Trophoblast cell (in vitro differentiated cells and primary cell): Measurements from ENCODE around the gene RNF26.

Source experiments
- DNase-seq, 2 donors: peaks; one replicate each; pipeline ENCODE4 v3.0.0-alpha.2; 2016
- H2AFZ ChIP-seq: 2 replicates; pipeline ENCODE4 v1.6.1; 2013; ENCODE audit warnings: low read length, moderate library complexity, mild to moderate bottlenecking; ENCODE audit not compliant: insufficient read depth, poor library complexity
- H2AK5ac ChIP-seq: 2 replicates; pipeline ENCODE4 v1.6.1; 2013; ENCODE audit warnings: mild to moderate bottlenecking, low read length
- H2BK120ac ChIP-seq: 2 replicates; pipeline ENCODE4 v1.6.1; 2013; ENCODE audit warnings: low read length, mild to moderate bottlenecking, moderate library complexity; ENCODE audit not compliant: insufficient read depth, poor library complexity
- H2BK12ac ChIP-seq: 2 replicates; pipeline ENCODE4 v1.6.1; 2013; ENCODE audit warnings: mild to moderate bottlenecking, low read length, moderate library complexity
- H2BK5ac ChIP-seq: 2 replicates; pipeline ENCODE4 v1.6.1; 2013; ENCODE audit warnings: low read length, low read depth, moderate library complexity, mild to moderate bottlenecking; ENCODE audit not compliant: poor library complexity
- H3K14ac ChIP-seq: 2 replicates; pipeline ENCODE4 v1.6.1; 2013; ENCODE audit warnings: mild to moderate bottlenecking, low read length
- H3K18ac ChIP-seq: 2 replicates; pipeline ENCODE4 v1.6.1; 2013; ENCODE audit warnings: mild to moderate bottlenecking, low read length
- H3K23ac ChIP-seq: 2 replicates; pipeline ENCODE4 v1.6.1; 2013; ENCODE audit warnings: low read length
- H3K27ac ChIP-seq: 2 replicates; pipeline ENCODE4 v1.5.1; 2013; ENCODE audit warnings: low read depth, mild to moderate bottlenecking, inconsistent platforms, low read length, moderate library complexity
- H3K27me3 ChIP-seq: 2 replicates; pipeline ENCODE4 v1.6.1; 2013; ENCODE audit warnings: inconsistent platforms, mild to moderate bottlenecking, low read length, moderate library complexity; ENCODE audit not compliant: insufficient read depth
- H3K36me3 ChIP-seq, 2 experiments: 1 replicate in 1 of 2; 2 replicates in 1 of 2; pipeline ENCODE4 v1.6.1; 2013; ENCODE audit warnings: low read length in 2 of 2, mild to moderate bottlenecking in 2 of 2, moderate library complexity in 1 of 2; ENCODE audit not compliant: insufficient read depth in 2 of 2, control insufficient read depth in 1 of 2
- H3K4ac ChIP-seq: 2 replicates; pipeline ENCODE4 v1.6.1; 2013; ENCODE audit warnings: low read depth, mild to moderate bottlenecking, low read length, moderate library complexity
- H3K4me1 ChIP-seq, 2 experiments: 1 replicate in 1 of 2; 2 replicates in 1 of 2; pipeline ENCODE4 v1.6.1; 2013; ENCODE audit warnings: low read length in 2 of 2, mild to moderate bottlenecking in 2 of 2, moderate library complexity in 1 of 2; ENCODE audit not compliant: insufficient read depth in 2 of 2, control insufficient read depth in 1 of 2
- H3K4me2 ChIP-seq: 2 replicates; pipeline ENCODE4 v1.6.1; 2013; ENCODE audit warnings: inconsistent platforms, mild to moderate bottlenecking, low read length, moderate library complexity
- H3K4me3 ChIP-seq: 2 replicates; pipeline ENCODE4 v1.5.1; 2013; ENCODE audit warnings: mild to moderate bottlenecking, low read depth, low read length, inconsistent platforms
- H3K79me1 ChIP-seq: one replicate; pipeline ENCODE4 v1.6.1; 2013; ENCODE audit warnings: low read length
- H3K79me2 ChIP-seq: 2 replicates; pipeline ENCODE4 v1.6.1; 2013; ENCODE audit warnings: low read length, mild to moderate bottlenecking; ENCODE audit not compliant: control insufficient read depth, insufficient read depth, poor library complexity
- H3K9ac ChIP-seq: 2 replicates; pipeline ENCODE4 v1.6.1; 2013; ENCODE audit warnings: mild to moderate bottlenecking, low read length
- H3K9me3 ChIP-seq: 2 replicates; pipeline ENCODE4 v1.6.1; 2013; ENCODE audit warnings: low read depth, mild to moderate bottlenecking, control low read depth, inconsistent platforms, low read length; ENCODE audit not compliant: insufficient read depth
- H4K12ac ChIP-seq: 2 replicates; pipeline ENCODE4 v1.6.1; 2013; ENCODE audit warnings: low read depth, mild to moderate bottlenecking, low read length, moderate library complexity
- H4K8ac ChIP-seq: 2 replicates; pipeline ENCODE4 v1.6.1; 2013; ENCODE audit warnings: low read depth, mild to moderate bottlenecking, low read length, moderate library complexity
- H4K91ac ChIP-seq: one replicate; pipeline ENCODE4 v1.6.1; 2013; ENCODE audit warnings: low read depth, mild to moderate bottlenecking, low read length, moderate library complexity
- WGBS: extraction: QIAGEN DNeasy Blood & Tissue Kit; methylation state at CpG from one replicate; pipeline ENCODE4 v1.1.7; 2013; ENCODE audit warnings: missing lambda C conversion rate; ENCODE audit not compliant: insufficient read length, insufficient coverage; ENCODE audit errors: extremely low coverage; 5-methylcytosine and 5-hydroxymethylcytosine counted together

Gene RNF26

GRCh38 chr11:119361056-119361787, 26.9 kb downstream of the RNF26 start:
- H3K4me1 ChIP-seq: peaks cover 29 to 32% of the 10 kb centered on the region in 2 experiments
- peak overlapping the region; percentile 8 for H4K8ac ChIP-seq
- H3K36me3 ChIP-seq: peaks cover 5 to 6% of the 10 kb centered on the region in 2 experiments
- no peak overlapping the region for H3K23ac ChIP-seq
- H3K79me2 ChIP-seq: peaks cover 4% of the 10 kb centered on the region
- H3K4me2 ChIP-seq: peak overlapping the region; percentile 68
- no peak overlapping the region for H2AK5ac ChIP-seq
- no peak overlapping the region for H3K9ac ChIP-seq
- H2AFZ ChIP-seq: no peak overlapping the region
- no peak overlapping the region for H3K4ac ChIP-seq
- peak overlapping the region; percentile 95 for H3K27ac ChIP-seq
- H3K27me3 ChIP-seq: no peaks in the 10 kb centered on the region
- H3K79me1 ChIP-seq: peaks cover 11% of the 10 kb centered on the region
- no peak overlapping the region for H3K4me3 ChIP-seq
- peak overlapping the region; percentile 44 for H2BK120ac ChIP-seq
- DNase-seq: peak; percentile 97 to 98
- no peak overlapping the region for H4K91ac ChIP-seq
- H3K18ac ChIP-seq: no peak overlapping the region
- peak overlapping the region; percentile 45 for H2BK12ac ChIP-seq
- H4K12ac ChIP-seq: no peak overlapping the region
- H3K9me3 ChIP-seq: peaks cover 5% of the 10 kb centered on the region
- peak overlapping the region; percentile 24 for H3K14ac ChIP-seq
- H2BK5ac ChIP-seq: peak overlapping the region; percentile 61
- WGBS: no CpG with 5 or more reads among the region's 8 CpGs

DNA sequence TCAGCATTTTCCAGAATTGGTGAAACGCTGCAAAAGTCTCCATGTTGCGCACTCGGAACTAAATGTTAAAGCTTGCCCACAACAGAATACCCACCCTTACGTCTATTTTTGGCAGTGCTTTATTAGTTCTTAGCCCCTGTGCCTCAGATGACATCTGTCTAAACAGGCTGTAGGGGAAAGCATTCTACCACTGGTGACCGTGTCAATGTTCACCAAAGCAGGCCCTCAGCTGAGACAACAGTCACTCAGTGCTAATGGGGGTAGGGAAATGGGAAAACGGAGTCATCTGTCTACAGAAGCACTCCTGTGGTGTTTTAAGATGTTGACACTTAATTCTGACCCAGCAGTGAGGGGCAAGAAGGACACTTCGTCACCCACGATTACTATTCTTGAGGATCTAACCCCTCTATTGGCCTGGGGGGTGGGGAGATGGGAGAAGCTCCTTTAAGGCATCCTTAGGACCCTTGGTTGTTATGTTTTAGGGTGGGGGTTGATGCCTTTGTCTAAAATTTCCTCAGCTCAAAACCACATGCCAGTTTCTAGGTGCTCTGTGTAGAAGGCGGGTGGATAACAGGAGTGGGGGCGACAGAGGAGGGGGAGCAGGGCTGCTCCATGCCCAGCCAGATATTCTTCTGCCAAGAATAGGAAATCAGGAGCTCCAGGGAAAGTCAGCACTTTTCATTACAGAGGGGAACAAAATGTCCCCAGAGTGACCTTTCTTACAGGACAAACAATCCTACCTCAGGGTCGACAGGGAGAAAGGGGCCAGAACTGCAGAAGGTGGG, 27.8 kb downstream of the RNF26 start:
- peak overlapping the region; percentile 44 for H2BK120ac ChIP-seq
- H2AK5ac ChIP-seq: no peak overlapping the region
- H3K79me1 ChIP-seq: peaks cover 10% of the 10 kb centered on the region
- peaks cover 5 to 6% of the 10 kb centered on the region in 2 experiments for H3K36me3 ChIP-seq
- H3K4ac ChIP-seq: no peak overlapping the region
- H3K18ac ChIP-seq: no peak overlapping the region
- H3K4me3 ChIP-seq: no peak overlapping the region
- no peaks in the 10 kb centered on the region for H3K27me3 ChIP-seq
- peak overlapping the region; percentile 68 for H3K4me2 ChIP-seq
- H3K9me3 ChIP-seq: peaks cover 5% of the 10 kb centered on the region
- H3K27ac ChIP-seq: peak overlapping the region; percentile 95
- no peak overlapping the region for H3K23ac ChIP-seq
- peaks cover 2% of the 10 kb centered on the region for H3K79me2 ChIP-seq
- peak overlapping the region; percentile 24 for H3K14ac ChIP-seq
- no peak overlapping the region for H3K9ac ChIP-seq
- WGBS: no CpG with 5 or more reads among the region's 11 CpGs
- H2AFZ ChIP-seq: no peak overlapping the region
- H2BK12ac ChIP-seq: peak overlapping the region; percentile 26
- peaks cover 33 to 36% of the 10 kb centered on the region in 2 experiments for H3K4me1 ChIP-seq
- peak overlapping the region; percentile 36 for H4K91ac ChIP-seq
- no peak overlapping the region for H4K8ac ChIP-seq
- H2BK5ac ChIP-seq: peak overlapping the region; percentile 61
- DNase-seq: no peak
- no peak overlapping the region for H4K12ac ChIP-seq

DNA sequence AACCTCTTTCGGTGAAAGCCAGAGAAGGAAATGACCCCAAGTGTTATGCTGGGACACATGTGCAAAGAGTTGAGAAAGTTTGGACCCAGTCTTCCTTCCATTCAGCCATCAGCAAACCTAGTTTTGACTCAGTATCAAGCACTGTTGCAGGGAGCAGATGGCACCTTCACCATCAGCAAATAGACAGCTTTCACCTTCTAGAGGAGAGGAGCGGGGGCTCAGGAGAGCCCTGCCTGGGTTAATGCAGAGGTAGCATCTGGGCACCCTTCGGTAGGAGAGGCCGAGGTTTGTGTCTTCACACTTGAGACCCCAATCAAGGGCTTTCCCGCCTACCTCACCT, 28.4 kb downstream of the RNF26 start:
- Histone ChIP-seq H3K4me2 (peak overlapping the region; percentile 73), H3K27me3 (no peaks in the 10 kb centered on the region), H4K12ac (no peak overlapping the region), H3K4ac (peak overlapping the region; percentile 6), H3K18ac (no peak overlapping the region), H3K36me3 (peaks cover 5 to 6% of the 10 kb centered on the region in 2 experiments), H3K9me3 (peaks cover 5% of the 10 kb centered on the region), H3K4me3 (no peak overlapping the region), H3K14ac (no peak overlapping the region), H2BK120ac (no peak overlapping the region), H4K91ac (no peak overlapping the region), H3K9ac (no peak overlapping the region), H3K23ac (no peak overlapping the region), H2BK12ac (no peak overlapping the region), H2AFZ (no peak overlapping the region), H3K79me2 (peaks cover 2% of the 10 kb centered on the region), H3K27ac (no peak overlapping the region), H4K8ac (no peak overlapping the region), H2BK5ac (no peak overlapping the region), H3K79me1 (peaks cover 10% of the 10 kb centered on the region), H3K4me1 (peaks cover 33 to 36% of the 10 kb centered on the region in 2 experiments), H2AK5ac (no peak overlapping the region)
- DNase-seq: no peak
- WGBS: no CpG with 5 or more reads among the region's 5 CpGs

DNA sequence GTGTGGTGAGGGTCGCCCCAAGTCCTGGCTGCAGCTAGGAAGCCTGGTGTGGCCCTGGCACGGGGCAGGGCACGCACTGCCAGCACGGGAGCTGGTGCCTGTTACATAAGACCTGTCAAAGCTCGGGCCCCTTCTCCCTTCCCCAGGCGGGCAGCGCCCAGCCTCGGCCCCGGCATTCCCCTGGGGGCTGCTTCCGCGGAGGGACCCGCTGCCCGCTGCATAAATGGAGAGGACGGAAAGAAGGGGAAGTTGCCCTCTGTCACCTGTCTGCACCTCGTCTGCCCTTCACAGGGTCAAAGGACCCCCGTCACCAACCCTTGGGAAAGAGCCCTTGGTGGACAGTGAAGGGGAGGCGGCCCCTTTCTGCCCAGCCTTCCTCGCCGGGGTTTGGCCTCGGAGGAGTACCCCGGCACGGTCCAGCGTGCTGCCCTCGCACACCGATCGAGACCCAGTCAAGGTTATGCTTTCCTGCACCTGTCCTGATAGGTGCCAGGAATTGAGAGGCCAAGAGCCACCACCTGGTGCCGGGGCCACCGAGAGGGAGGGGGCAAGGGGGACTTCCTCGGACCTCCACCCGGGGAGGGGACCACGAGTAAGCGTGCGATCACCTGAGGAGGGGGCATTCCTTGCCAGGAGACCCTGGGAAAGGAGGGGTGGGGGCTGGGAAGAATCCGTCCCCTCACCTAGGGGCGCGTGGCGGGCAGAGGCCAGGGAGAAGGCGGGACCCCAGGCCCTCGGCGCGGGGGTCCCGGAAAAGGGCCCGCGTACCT, 28.9 kb downstream of the RNF26 start:
- Histone ChIP-seq H3K4me1 (peaks cover 33 to 36% of the 10 kb centered on the region in 2 experiments), H3K9ac (no peak overlapping the region), H3K36me3 (peaks cover 5 to 6% of the 10 kb centered on the region in 2 experiments), H3K4ac (no peak overlapping the region), H3K9me3 (peaks cover 5% of the 10 kb centered on the region), H3K27me3 (no peaks in the 10 kb centered on the region), H2BK120ac (peak overlapping the region; percentile 48), H3K79me1 (peaks cover 10% of the 10 kb centered on the region), H4K91ac (peak overlapping the region; percentile 64), H3K4me2 (peak overlapping the region; percentile 73), H3K79me2 (peaks cover 2% of the 10 kb centered on the region), H4K12ac (no peak overlapping the region), H3K18ac (peak overlapping the region; percentile 68), H2AFZ (peak overlapping the region; percentile 24), H2AK5ac (peak overlapping the region; percentile 4), H3K23ac (no peak overlapping the region), H2BK12ac (peak overlapping the region; percentile 51), H4K8ac (peak overlapping the region; percentile 39), H3K4me3 (peak overlapping the region; percentile 67), H2BK5ac (no peak overlapping the region), H3K14ac (peak overlapping the region; percentile 52), H3K27ac (no peak overlapping the region)
- WGBS: no CpG with 5 or more reads among the region's 44 CpGs
- DNase-seq: no peak
